HepG2 (cell line): ENCODE measurements around the gene HHIPL1. TPM values are rescaled to one million over a fixed set of nuclear protein-coding genes. Genes with fewer than 3 reads are reported as not detected.

Experiments
- ATAC-seq: fragments of 200-7000 bp; cut with Tn5 transposase; 3 replicates; pipeline ENCODE4 v1.9.1; 2020; ENCODE audit warnings: mild to moderate bottlenecking, moderate library complexity
- BruUV-seq: library from RNA; stranded (reverse); fragments of 400-500 nt; replicated peaks from 2 replicates; lab custom pipeline; 2021; lab: Mats Ljungman, UMichigan
- CTCF ChIA-PET: fragments of 300-600 bp; formaldehyde crosslinking; extraction: SDS; loops from one replicate; lab custom pipeline; 2021; ENCODE audit warnings: low total read pairs, inconsistent platforms, low intra/inter-chr PET ratio; lab: Yijun Ruan, JAX
- POLR2A ChIA-PET: fragments of 350-600 bp; sonication (Branson Sonifier 250); formaldehyde crosslinking; loops from one replicate; lab custom pipeline; 2020; ENCODE audit warnings: antibody characterized with exemption, inconsistent platforms; lab: Yijun Ruan, JAX
- DNase-seq: peaks from one replicate; pipeline ENCODE4 v3.0.0-alpha.2; 2015; ENCODE audit warnings: low spot score
- FAIRE-seq: peaks from 3 replicates; lab custom pipeline; 2011; peaks lifted over from hg19 to GRCh38; lab: Jason Lieb, UNC
- H2AFZ ChIP-seq: one replicate; pipeline ENCODE4 v1.6.1; 2011; ENCODE audit warnings: low read length, inconsistent platforms
- H3K27ac ChIP-seq: fragments of 300-600 bp; 3 replicates; pipeline ENCODE4 v1.8.0; 2011; ENCODE audit warnings: mixed run types, mild to moderate bottlenecking, mixed read lengths, low read length, inconsistent platforms; ENCODE audit not compliant: insufficient read depth; ENCODE audit errors: extremely low read length
- H3K27me3 ChIP-seq, 2 experiments: fragments of 200-600 bp in 1 of 2; 2 replicates in 1 of 2; 3 replicates in 1 of 2; pipeline versions ENCODE4 v1.6.0 to v1.8.0; 2011; ENCODE audit warnings: low read length in 2 of 2, mild to moderate bottlenecking in 2 of 2, moderate library complexity in 2 of 2, inconsistent platforms in 1 of 2; ENCODE audit not compliant: insufficient read depth in 2 of 2, control insufficient read depth in 1 of 2
- H3K36me3 ChIP-seq, 2 experiments: fragments of 200-600 bp in 1 of 2; replicated peaks in 1 of 2; 2 replicates in 1 of 2; 3 replicates in 1 of 2; pipeline versions ENCODE4 v1.5.1 to v1.8.0; 2011; ENCODE audit warnings: low read length in 2 of 2, inconsistent platforms in 1 of 2; ENCODE audit not compliant: insufficient read depth in 2 of 2, control insufficient read depth in 1 of 2
- H3K4me1 ChIP-seq: 2 replicates; pipeline ENCODE4 v1.5.1; 2012; ENCODE audit warnings: low read length, inconsistent platforms; ENCODE audit not compliant: insufficient read depth
- H3K4me2 ChIP-seq: 2 replicates; pipeline ENCODE4 v1.6.0; 2011; ENCODE audit warnings: low read depth, low read length, inconsistent platforms
- H3K4me3 ChIP-seq, 3 experiments: fragments of 200-600 bp in 1 of 3; sonication (generic), shearing (Covaris generic) in 1 of 3; replicated peaks in 1 of 3; 2 replicates each; pipeline ENCODE4 v1.5.1; 2011 to 2016; ENCODE audit warnings: low read length in 3 of 3, inconsistent platforms in 2 of 3, low read depth in 2 of 3, mild to moderate bottlenecking in 2 of 3, control low read depth in 1 of 3, mixed read lengths in 1 of 3; ENCODE audit not compliant: insufficient read depth in 1 of 3
- H3K79me2 ChIP-seq: one replicate; pipeline ENCODE4 v1.6.1; 2011; ENCODE audit warnings: low read length, inconsistent platforms; ENCODE audit not compliant: insufficient read depth
- H3K9ac ChIP-seq: 2 replicates; pipeline ENCODE4 v1.6.0; 2011; ENCODE audit warnings: mild to moderate bottlenecking, low read depth, low read length, inconsistent platforms; ENCODE audit not compliant: insufficient read depth
- H3K9me3 ChIP-seq: 2 replicates; pipeline ENCODE4 v1.5.1; 2012; ENCODE audit warnings: mild to moderate bottlenecking, low read length
- H4K20me1 ChIP-seq: 2 replicates; pipeline ENCODE4 v1.6.0; 2011; ENCODE audit warnings: inconsistent platforms, mild to moderate bottlenecking, low read length, moderate library complexity; ENCODE audit not compliant: insufficient read depth
- EED ChIP-seq: sonication (generic); formaldehyde crosslinking; IDR thresholded peaks from 2 replicates; pipeline ENCODE4 v1.5.0; 2020; ENCODE audit warnings: mild to moderate bottlenecking, missing genetic modification reagents
- ELK4 ChIP-seq: sonication (generic); formaldehyde crosslinking; IDR thresholded peaks from 2 replicates; pipeline ENCODE4 v1.9.0; 2021; ENCODE audit warnings: missing genetic modification reagents, borderline replicate concordance
- ERF ChIP-seq: IDR thresholded peaks from 2 replicates; pipeline ENCODE4 v1.6.1; 2018; ENCODE audit warnings: missing biosample characterization, missing genetic modification reagents
- HNRNPH1 ChIP-seq: fragments of 200-400 bp; formaldehyde crosslinking; optimal IDR thresholded peaks from 2 replicates; pipeline ENCODE3; 2017; ENCODE audit warnings: mild to moderate bottlenecking, low read depth, low read length
- IKZF5 ChIP-seq: IDR thresholded peaks from 2 replicates; pipeline ENCODE4 v1.6.1; 2018; ENCODE audit warnings: missing genetic modification reagents, mild to moderate bottlenecking, missing compliant biosample characterization
- KLF9 ChIP-seq: IDR thresholded peaks from 2 replicates; pipeline ENCODE4 v1.6.1; 2016; ENCODE audit warnings: low read depth
- KMT2A ChIP-seq: sonication (generic); formaldehyde crosslinking; IDR thresholded peaks from 2 replicates; pipeline ENCODE4 v1.4.0; 2020; ENCODE audit warnings: missing genetic modification reagents
- NRL ChIP-seq: sonication (generic); formaldehyde crosslinking; IDR thresholded peaks from 2 replicates; pipeline ENCODE4 v1.5.0; 2020; ENCODE audit warnings: missing genetic modification reagents, mild to moderate bottlenecking, moderate library complexity, borderline replicate concordance
- PITX1 ChIP-seq: sonication (generic); formaldehyde crosslinking; IDR thresholded peaks from 2 replicates; pipeline ENCODE4 v1.5.1; 2020; ENCODE audit warnings: mild to moderate bottlenecking, missing genetic modification reagents
- TMF1 ChIP-seq: sonication (generic); formaldehyde crosslinking; IDR thresholded peaks from 2 replicates; pipeline ENCODE4 v1.8.1; 2022; ENCODE audit warnings: low read depth, missing genetic modification reagents
- ZNF530 ChIP-seq: sonication (generic); formaldehyde crosslinking; IDR thresholded peaks from 2 replicates; pipeline ENCODE4 v1.5.0; 2020; ENCODE audit warnings: low read depth, mild to moderate bottlenecking, missing genetic modification reagents
- ZNF570 ChIP-seq: sonication (generic); formaldehyde crosslinking; IDR thresholded peaks from 2 replicates; pipeline ENCODE4 v1.4.0; 2020; ENCODE audit warnings: mild to moderate bottlenecking, missing genetic modification reagents, borderline replicate concordance
- ZNF607 ChIP-seq: sonication (generic); formaldehyde crosslinking; IDR thresholded peaks from 2 replicates; pipeline ENCODE4 v1.5.1; 2020; ENCODE audit warnings: missing genetic modification reagents, mild to moderate bottlenecking, borderline replicate concordance
- ZNF883 ChIP-seq: sonication (generic); formaldehyde crosslinking; IDR thresholded peaks from 2 replicates; pipeline ENCODE4 v1.5.1; 2020; ENCODE audit warnings: mild to moderate bottlenecking, missing genetic modification reagents; ENCODE audit errors: not compliant biosample characterization
- WGBS: methylation state at CpG from one replicate; pipeline ENCODE4 v1.1.6; 2017; ENCODE audit warnings: low lambda C conversion rate; 5-methylcytosine and 5-hydroxymethylcytosine counted together
- in situ Hi-C: cut with HindIII; loops from 2 replicates; pipeline ENCODE4 v1.10.0; 2017; ENCODE audit warnings: low pct_unique_long_range_greater_than_20kb; ENCODE audit not compliant: extremely low pct_ligation_motif_present
- intact Hi-C: fragments of 100-400 bp; cut with micrococcal nuclease; formaldehyde crosslinking; loops from one replicate; pipeline ENCODE4 v1.10.0; 2022; ENCODE audit not compliant: unreplicated experiment
- polyA plus RNA-seq, 8 experiments: library from polyadenylated mRNA; depleted of rRNA in 3 of 8; stranded (reverse) in 7 of 8; unstranded in 1 of 8; fragments of >200 nt; fragmentation: Illumina TruSeq in 4 of 8; extraction: Trizol in 4 of 8; gene quantifications; 2 replicates each; pipeline versions ENCODE4 v1.2.1 to v1.2.3, GENCODE V29; 2011 to 2016; ENCODE audit warnings: low read depth in 4 of 8, missing spikeins in 1 of 8, mixed read lengths in 1 of 8; ENCODE audit not compliant: insufficient read depth in 1 of 8
- total RNA-seq, 5 experiments: library from RNA; depleted of rRNA; stranded (reverse); fragments of >200 nt; fragmentation: Illumina TruSeq; extraction: Trizol; gene quantifications; 2 replicates each; pipeline ENCODE4 v1.2.3, GENCODE V29; 2016; ENCODE audit warnings: low read depth in 1 of 5
- TF ChIP-seq, protein P1 (sequence below): sonication (generic); formaldehyde crosslinking; conservative IDR thresholded peaks from 2 replicates; pipeline ENCODE4 v1.4.0; 2020; ENCODE audit warnings: mild to moderate bottlenecking, missing genetic modification reagents, moderate library complexity

Gene HHIPL1
- total and polyA plus RNA-seq, 2 of the 13 experiments (the other 11 are each of a cell fraction or from before 2014, with no cell fraction given) = not detected

DNA sequence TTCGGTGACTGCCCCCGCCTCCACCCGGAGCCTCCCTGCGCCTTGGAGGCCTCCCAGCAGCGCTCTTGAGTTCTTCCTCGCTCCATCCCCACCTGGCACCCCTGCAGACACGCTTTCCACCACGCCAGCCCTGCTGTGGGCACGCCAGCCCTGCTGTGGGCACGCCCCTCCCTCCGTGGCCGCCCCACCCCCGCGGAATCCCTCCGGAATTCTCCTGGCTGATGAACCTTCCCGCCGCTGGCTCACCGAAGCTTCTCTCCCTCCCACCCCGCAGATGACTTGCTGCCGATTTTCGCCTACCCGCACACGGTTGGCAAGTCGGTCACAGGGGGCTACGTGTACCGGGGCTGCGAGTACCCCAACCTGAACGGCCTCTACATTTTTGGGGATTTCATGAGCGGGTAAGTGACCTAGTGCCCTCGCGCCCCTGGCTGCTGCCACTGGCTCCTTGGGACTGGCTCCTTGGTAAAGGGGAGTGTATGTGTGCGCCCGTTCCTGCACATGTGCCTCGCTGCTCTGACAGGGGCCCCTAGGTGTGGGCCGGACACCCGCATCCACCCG lies 15.2 kb downstream of the HHIPL1 start:
- no peak overlapping the region for H3K4me3 ChIP-seq
- intact Hi-C loops (no loop called here), in situ Hi-C loops (no loop called here)
- peaks cover 35% of the 10 kb centered on the region for H3K4me1 ChIP-seq
- H3K9me3 ChIP-seq = no peaks in the 10 kb centered on the region
- H3K27me3 ChIP-seq = peaks cover 4 to 21% of the 10 kb centered on the region in 2 experiments; a peak in 3 of 5 replicates
- no peak overlapping the region for H3K9ac ChIP-seq
- WGBS = 85% methylated on average over 24 of the region's 37 CpGs
- no peaks in the 10 kb centered on the region for H3K79me2 ChIP-seq
- H3K27ac ChIP-seq = no peak overlapping the region
- ATAC-seq (no peak), FAIRE-seq (no peak), DNase-seq (no peak)
- no peaks in the 10 kb centered on the region for H4K20me1 ChIP-seq
- ChIA-PET POLR2A (no interaction called here), CTCF (no interaction called here)
- no TSS peak for BruUV-seq
- no peak overlapping the region for H2AFZ ChIP-seq
- no peaks in the 10 kb centered on the region for H3K36me3 ChIP-seq
- no peak overlapping the region for H3K4me2 ChIP-seq
- TF ChIP-seq, protein P1, sequence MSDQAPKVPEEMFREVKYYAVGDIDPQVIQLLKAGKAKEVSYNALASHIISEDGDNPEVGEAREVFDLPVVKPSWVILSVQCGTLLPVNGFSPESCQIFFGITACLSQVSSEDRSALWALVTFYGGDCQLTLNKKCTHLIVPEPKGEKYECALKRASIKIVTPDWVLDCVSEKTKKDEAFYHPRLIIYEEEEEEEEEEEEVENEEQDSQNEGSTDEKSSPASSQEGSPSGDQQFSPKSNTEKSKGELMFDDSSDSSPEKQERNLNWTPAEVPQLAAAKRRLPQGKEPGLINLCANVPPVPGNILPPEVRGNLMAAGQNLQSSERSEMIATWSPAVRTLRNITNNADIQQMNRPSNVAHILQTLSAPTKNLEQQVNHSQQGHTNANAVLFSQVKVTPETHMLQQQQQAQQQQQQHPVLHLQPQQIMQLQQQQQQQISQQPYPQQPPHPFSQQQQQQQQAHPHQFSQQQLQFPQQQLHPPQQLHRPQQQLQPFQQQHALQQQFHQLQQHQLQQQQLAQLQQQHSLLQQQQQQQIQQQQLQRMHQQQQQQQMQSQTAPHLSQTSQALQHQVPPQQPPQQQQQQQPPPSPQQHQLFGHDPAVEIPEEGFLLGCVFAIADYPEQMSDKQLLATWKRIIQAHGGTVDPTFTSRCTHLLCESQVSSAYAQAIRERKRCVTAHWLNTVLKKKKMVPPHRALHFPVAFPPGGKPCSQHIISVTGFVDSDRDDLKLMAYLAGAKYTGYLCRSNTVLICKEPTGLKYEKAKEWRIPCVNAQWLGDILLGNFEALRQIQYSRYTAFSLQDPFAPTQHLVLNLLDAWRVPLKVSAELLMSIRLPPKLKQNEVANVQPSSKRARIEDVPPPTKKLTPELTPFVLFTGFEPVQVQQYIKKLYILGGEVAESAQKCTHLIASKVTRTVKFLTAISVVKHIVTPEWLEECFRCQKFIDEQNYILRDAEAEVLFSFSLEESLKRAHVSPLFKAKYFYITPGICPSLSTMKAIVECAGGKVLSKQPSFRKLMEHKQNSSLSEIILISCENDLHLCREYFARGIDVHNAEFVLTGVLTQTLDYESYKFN (CRISPR knock-in tag) = no peak
- no peak for TF ChIP-seq NRL
- no peak for TF ChIP-seq IKZF5 (CRISPR knock-in tag)
- no peak for TF ChIP-seq ZNF570
- TF ChIP-seq ZNF883 (CRISPR knock-in tag) = no peak
- no peak for TF ChIP-seq KLF9 (CRISPR knock-in tag)
- TF ChIP-seq ERF = no peak
- TF ChIP-seq ZNF530 (CRISPR knock-in tag) = no peak
- TF ChIP-seq ZNF607 (CRISPR knock-in tag) = no peak
- no peak for TF ChIP-seq ELK4 (CRISPR knock-in tag)
- TF ChIP-seq PITX1 (CRISPR knock-in tag) = no peak
- no peak for TF ChIP-seq EED
- no peak for TF ChIP-seq KMT2A (CRISPR knock-in tag)
- TF ChIP-seq HNRNPH1 = no peak
- no peak for TF ChIP-seq TMF1 (CRISPR knock-in tag)
